GM23248 (cell line): ENCODE data around the gene SESTD1. TPM values are rescaled to one million over a fixed set of nuclear protein-coding genes. Genes with fewer than 3 reads are reported as not detected.
A peak's percentile ranks its signal among the peaks of the same experiment; 100 is the strongest.

Experiments used
- DNase-seq: peaks from one replicate; pipeline ENCODE4 v3.0.0-alpha.2; 2015
- H2AFZ ChIP-seq: fragments of 200-600 bp; sonication (generic); 2 replicates; pipeline ENCODE4 v1.6.1; 2016; ENCODE audit warnings: antibody characterized with exemption
- H3F3A ChIP-seq: fragments of 200-600 bp; sonication (generic); 2 replicates; pipeline ENCODE4 v1.6.1; 2016; ENCODE audit warnings: mild to moderate bottlenecking, antibody characterized with exemption, mixed run types; ENCODE audit not compliant: insufficient read depth
- H3K27ac ChIP-seq: fragments of 200-600 bp; sonication (generic); 2 replicates; pipeline ENCODE4 v1.5.1; 2016; ENCODE audit warnings: mild to moderate bottlenecking
- H3K27me3 ChIP-seq: fragments of 200-600 bp; sonication (generic); replicated peaks from 2 replicates; pipeline ENCODE4 v1.6.1; 2016; ENCODE audit warnings: mild to moderate bottlenecking; ENCODE audit not compliant: insufficient read depth
- H3K36me3 ChIP-seq: fragments of 200-600 bp; sonication (generic); 2 replicates; pipeline ENCODE4 v1.6.1; 2016; ENCODE audit warnings: low read depth, mild to moderate bottlenecking
- H3K4me1 ChIP-seq: fragments of 200-600 bp; sonication (generic); 2 replicates; pipeline ENCODE4 v1.6.1; 2016; ENCODE audit warnings: mild to moderate bottlenecking; ENCODE audit not compliant: insufficient read depth
- H3K4me2 ChIP-seq: fragments of 200-600 bp; sonication (generic); one replicate; pipeline ENCODE4 v1.6.1; 2016; ENCODE audit warnings: mild to moderate bottlenecking; ENCODE audit not compliant: unreplicated experiment
- H3K4me3 ChIP-seq: fragments of 200-600 bp; sonication (generic); 2 replicates; pipeline ENCODE4 v1.5.1; 2016; ENCODE audit warnings: mild to moderate bottlenecking
- H3K79me2 ChIP-seq: fragments of 200-600 bp; sonication (generic); 2 replicates; pipeline ENCODE4 v1.6.1; 2016; ENCODE audit warnings: mild to moderate bottlenecking; ENCODE audit not compliant: insufficient read depth
- H3K9ac ChIP-seq: fragments of 200-600 bp; sonication (generic); 2 replicates; pipeline ENCODE4 v1.6.1; 2016; ENCODE audit warnings: mild to moderate bottlenecking
- H3K9me2 ChIP-seq: fragments of 200-600 bp; sonication (generic); 2 replicates; pipeline ENCODE4 v1.6.1; 2016; ENCODE audit warnings: mixed run types, mild to moderate bottlenecking, moderate library complexity; ENCODE audit not compliant: insufficient read depth
- H3K9me3 ChIP-seq: fragments of 200-600 bp; sonication (generic); one replicate; pipeline ENCODE4 v1.6.1; 2017; ENCODE audit warnings: low read depth
- H4K20me1 ChIP-seq: fragments of 200-600 bp; sonication (generic); 2 replicates; pipeline ENCODE4 v1.6.0; 2016; ENCODE audit not compliant: insufficient read depth
- EZH2 ChIP-seq: fragments of 200-600 bp; sonication (generic); IDR thresholded peaks from 2 replicates; pipeline ENCODE4 v1.6.1; 2018; ENCODE audit warnings: antibody characterized with exemption, mild to moderate bottlenecking; ENCODE audit not compliant: insufficient read depth, poor library complexity, severe bottlenecking
- EZH2phosphoT487 ChIP-seq: fragments of 200-600 bp; sonication (generic); IDR thresholded peaks from 2 replicates; pipeline ENCODE4 v1.6.1; 2018; ENCODE audit warnings: antibody characterized with exemption, moderate library complexity, mild to moderate bottlenecking, low read depth; ENCODE audit not compliant: insufficient read depth
- WGBS, 2 experiments: methylation state at CpG; one replicate each; pipeline ENCODE4 v1.1.6; 2015 to 2017; ENCODE audit warnings: low lambda C conversion rate in 2 of 2, low coverage in 1 of 2; ENCODE audit errors: missing lambda C conversion rate in 2 of 2; 5-methylcytosine and 5-hydroxymethylcytosine counted together
- in situ Hi-C: fragments of 300-500 bp; cut with MboI; formaldehyde crosslinking; loops from 2 replicates; pipeline ENCODE4 v1.15.0; 2020
- polyA plus RNA-seq: library from polyadenylated mRNA; unstranded; fragments of >200 nt; fragmentation: Nextera tagmentation; extraction: Ambion mirVana; gene quantifications from 2 replicates; pipeline ENCODE4 v1.2.1, GENCODE V29; 2016
- total RNA-seq: library from RNA; depleted of rRNA; stranded (reverse); fragments of >200 nt; shearing (Covaris generic); gene quantifications from 2 replicates; pipeline ENCODE4 v1.2.3, GENCODE V29; 2014

SESTD1 gene
- total and polyA plus RNA-seq, 2 experiments from 2014 or later, result 22.5 to 77.1 TPM

- H4K20me1 ChIP-seq, result peaks cover 13% of the 10 kb centered on the region; the same call in 1 of the 2 replicates
- no peaks in the 10 kb centered on the region for H3K36me3 ChIP-seq
- H3K27ac ChIP-seq, result no peak overlapping the region
- H3K4me2 ChIP-seq, result no peak overlapping the region
- DNase-seq, result no peak
- H3K4me3 ChIP-seq, result no peak overlapping the region
- peaks cover 100% of the 10 kb centered on the region for H3K79me2 ChIP-seq
- WGBS, 2 experiments, result 90 to 96% methylated on average over 1 of the region's 1 CpG
- H3K27me3 ChIP-seq, result no peaks in the 10 kb centered on the region
- in situ Hi-C loops, result loop anchor here (25.0 kb wide), 2 partner anchors 94 to 494 kb away; no protein-coding TSS in a partner anchor
- H3K9me2 ChIP-seq, result no peaks in the 10 kb centered on the region
- no peak overlapping the region for H3K9ac ChIP-seq
- TF ChIP-seq EZH2phosphoT487 (no peak), EZH2 (no peak)
- H2AFZ ChIP-seq, result no peak overlapping the region
- peaks cover 20% of the 10 kb centered on the region for H3K4me1 ChIP-seq
- no peaks in the 10 kb centered on the region for H3K9me3 ChIP-seq
- H3F3A ChIP-seq, result 0 out of 2 replicates have a peak, but pooled peaks cover 9% of the 10 kb centered on the region
These were observed 21.6 kb downstream of the SESTD1 start for GRCh38 chr2:179243046-179243445.

- in situ Hi-C loops, result loop anchor here (25.0 kb wide), 2 partner anchors 97 to 497 kb away; no protein-coding TSS in a partner anchor
- H3K79me2 ChIP-seq, result peaks cover 100% of the 10 kb centered on the region
- TF ChIP-seq EZH2, result no peak
- H4K20me1 ChIP-seq, result peaks cover 18% of the 10 kb centered on the region; the same call in 1 of the 2 replicates
- no peak overlapping the region for H3K27ac ChIP-seq
- H3K4me2 ChIP-seq, result no peak overlapping the region
- 96 to 100% methylated on average over 4 of the region's 4 CpGs for WGBS, 2 experiments
- H3K27me3 ChIP-seq, result no peaks in the 10 kb centered on the region
- no peak overlapping the region for H3K9ac ChIP-seq
- peaks cover 12% of the 10 kb centered on the region; the same call in 1 of the 2 replicates for H3F3A ChIP-seq
- no peaks in the 10 kb centered on the region for H3K36me3 ChIP-seq
- H2AFZ ChIP-seq, result no peak overlapping the region
- H3K9me3 ChIP-seq, result no peaks in the 10 kb centered on the region
- H3K4me1 ChIP-seq, result peaks cover 34% of the 10 kb centered on the region
- H3K9me2 ChIP-seq, result no peaks in the 10 kb centered on the region
- H3K4me3 ChIP-seq, result no peak overlapping the region
- DNase-seq, result no peak
These were observed 23.9 kb downstream of the SESTD1 start for GRCh38 chr2:179240481-179241451.

- peaks cover 100% of the 10 kb centered on the region for H3K79me2 ChIP-seq
These were observed 24.8 kb downstream of the SESTD1 start for GRCh38 chr2:179239838-179240237.

GRCh38 chr2:179239195-179239594 lies 25.4 kb downstream of the SESTD1 start:
- Histone ChIP-seq H3K79me2 (peaks cover 100% of the 10 kb centered on the region), H4K20me1 (peaks cover 18% of the 10 kb centered on the region; the same call in 1 of the 2 replicates), H3K9me3 (no peaks in the 10 kb centered on the region)

More at GRCh38 chr2:179239838-179240237, 24.8 kb downstream of the SESTD1 start:
- Histone ChIP-seq H3K4me2 (no peak overlapping the region), H3K4me3 (no peak overlapping the region), H3K27me3 (no peaks in the 10 kb centered on the region), H3K9ac (no peak overlapping the region), H4K20me1 (peaks cover 18% of the 10 kb centered on the region; the same call in 1 of the 2 replicates), H3K36me3 (no peaks in the 10 kb centered on the region), H3K9me2 (no peaks in the 10 kb centered on the region), H3F3A (peaks cover 21% of the 10 kb centered on the region), H2AFZ (no peak overlapping the region), H3K4me1 (peaks cover 43% of the 10 kb centered on the region), H3K9me3 (no peaks in the 10 kb centered on the region), H3K27ac (no peak overlapping the region)
- TF ChIP-seq EZH2phosphoT487 (no peak), EZH2 (no peak)
- DNase-seq, result no peak
- in situ Hi-C loops, result loop anchor here (25.0 kb wide), 2 partner anchors 97 to 497 kb away; no protein-coding TSS in a partner anchor
- WGBS, 2 experiments, result 32 to 48% methylated on average over 2 of the region's 2 CpGs

More at GRCh38 chr2:179239195-179239594, 25.4 kb downstream of the SESTD1 start:
- Histone ChIP-seq H3K9me2 (no peaks in the 10 kb centered on the region), H3F3A (peaks cover 22% of the 10 kb centered on the region), H3K9ac (no peak overlapping the region), H3K4me3 (no peak overlapping the region), H2AFZ (no peak overlapping the region), H3K4me1 (peaks cover 44% of the 10 kb centered on the region), H3K27ac (no peak overlapping the region), H3K36me3 (no peaks in the 10 kb centered on the region), H3K4me2 (peak overlapping the region; percentile 17), H3K27me3 (no peaks in the 10 kb centered on the region)
- no peak for TF ChIP-seq EZH2
- peak; percentile 62 for DNase-seq
- in situ Hi-C loops, result loop anchor here (25.0 kb wide), 2 partner anchors 98 to 498 kb away; no protein-coding TSS in a partner anchor
